Ecto neural progenitor cell (in vitro differentiated cells): ENCODE measurements around the gene IMMP2L.

Experiments
- DNase-seq: peaks from one replicate; pipeline ENCODE4 v3.0.0-alpha.2; 2018; ENCODE audit warnings: low spot score

IMMP2L gene

DNA sequence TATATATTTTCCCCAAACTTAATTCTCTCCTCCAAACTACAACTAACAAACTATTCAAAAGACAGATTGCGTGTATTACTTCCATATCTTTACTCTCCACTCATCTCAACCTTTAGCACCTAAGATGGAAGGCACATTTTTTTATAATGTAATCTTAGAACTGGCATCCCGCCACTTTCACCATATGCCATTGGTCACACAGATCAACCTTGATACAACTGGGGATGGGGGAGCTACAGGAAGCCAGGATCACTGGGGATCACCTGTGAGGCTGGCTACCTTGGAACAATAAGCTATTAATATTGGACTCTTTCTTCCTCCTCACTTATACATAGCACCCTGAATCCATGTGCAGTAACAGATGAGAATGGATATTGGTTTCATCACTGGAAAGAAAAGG is 941.0 kb downstream of the IMMP2L start:
- DNase-seq = no peak

DNA sequence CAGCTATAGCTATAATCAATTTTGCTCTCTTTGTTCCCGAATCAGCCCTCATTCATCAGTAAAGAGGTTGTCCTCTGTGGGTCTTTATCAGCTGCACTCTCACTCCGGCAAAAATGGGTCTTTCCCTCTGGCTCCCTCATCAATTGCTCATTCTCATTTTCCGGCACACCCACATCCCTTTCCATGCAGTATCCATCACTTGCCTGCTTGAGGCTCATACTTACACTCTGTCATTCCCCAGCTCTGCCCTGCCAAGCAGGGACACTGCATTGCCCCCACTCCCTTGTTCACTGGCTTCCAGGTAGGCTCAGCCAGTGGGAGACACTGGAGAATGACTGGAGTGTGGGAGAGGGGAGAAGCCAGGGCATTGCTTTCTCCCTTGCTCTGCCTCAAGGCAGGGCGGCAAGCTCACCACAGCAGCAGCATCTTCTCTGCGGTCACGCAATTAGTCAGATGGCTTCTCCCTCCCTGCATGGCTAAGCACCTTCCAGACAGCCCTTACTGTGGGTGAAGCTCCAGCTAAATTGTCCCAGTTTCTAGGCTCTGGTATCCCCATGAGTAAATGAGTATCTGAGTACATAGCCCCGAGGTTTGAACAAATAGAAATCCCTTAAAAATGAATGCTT is 942.1 kb downstream of the IMMP2L start:
- no peak for DNase-seq
